IMR-90 (cell line): ENCODE data around the gene ADIRF. TPM values are rescaled to one million over a fixed set of nuclear protein-coding genes. Genes with fewer than 3 reads are reported as not detected.
A peak's percentile ranks its signal among the peaks of the same experiment; 100 is the strongest.

Experiments
- ATAC-seq: fragments of 200-7000 bp; cut with Tn5 transposase; 2 replicates; pipeline ENCODE4 v1.9.1; 2020; ENCODE audit warnings: low read depth, mild to moderate bottlenecking, moderate library complexity
- BruUV-seq: library from RNA; stranded (reverse); fragments of 400-500 nt; replicated peaks from 2 replicates; lab custom pipeline; 2021; lab: Mats Ljungman, UMichigan
- CTCF ChIA-PET: fragments of 300-600 bp; formaldehyde crosslinking; extraction: SDS; loops from one replicate; lab custom pipeline; 2021; ENCODE audit warnings: antibody characterized with exemption; lab: Yijun Ruan, JAX
- POLR2A ChIA-PET: fragments of 300-600 bp; sonication (Branson Sonifier 250); formaldehyde crosslinking; loops from one replicate; lab custom pipeline; 2022; ENCODE audit warnings: antibody characterized with exemption; ENCODE audit not compliant: unreplicated experiment; lab: Charles Lee
- DNase-seq: peaks from one replicate; pipeline ENCODE4 v3.0.0; 2013
- H2AFZ ChIP-seq: replicated peaks from 2 replicates; pipeline ENCODE3; 2013; ENCODE audit warnings: low read length, mild to moderate bottlenecking; ENCODE audit not compliant: poor library complexity
- H2AK5ac ChIP-seq: 2 replicates; pipeline ENCODE4 v1.6.1; 2013; ENCODE audit warnings: low read depth, low read length, inconsistent platforms
- H2AK9ac ChIP-seq: replicated peaks from 2 replicates; pipeline ENCODE3; 2013; ENCODE audit warnings: mild to moderate bottlenecking, low read depth, low read length, moderate library complexity; ENCODE audit not compliant: poor library complexity
- H2BK120ac ChIP-seq: 2 replicates; pipeline ENCODE4 v1.6.1; 2013; ENCODE audit warnings: low read depth, low read length, inconsistent platforms
- H2BK15ac ChIP-seq: 3 replicates; pipeline ENCODE4 v1.6.1; 2013; ENCODE audit warnings: low read depth, low read length, inconsistent platforms
- H2BK20ac ChIP-seq: 2 replicates; pipeline ENCODE4 v1.6.1; 2013; ENCODE audit warnings: low read depth, mild to moderate bottlenecking, inconsistent platforms, low read length, moderate library complexity
- H2BK5ac ChIP-seq: 2 replicates; pipeline ENCODE4 v1.6.1; 2013; ENCODE audit warnings: mild to moderate bottlenecking, low read depth, low read length, inconsistent platforms; ENCODE audit not compliant: poor library complexity, severe bottlenecking
- H3K14ac ChIP-seq: replicated peaks from 2 replicates; pipeline ENCODE4 v1.6.1; 2013; ENCODE audit warnings: low read depth, low read length, inconsistent platforms
- H3K18ac ChIP-seq: 2 replicates; pipeline ENCODE4 v1.6.1; 2013; ENCODE audit warnings: low read depth, low read length, control low read depth
- H3K23ac ChIP-seq: 2 replicates; pipeline ENCODE4 v1.6.1; 2013; ENCODE audit warnings: low read depth, low read length, inconsistent platforms
- H3K27ac ChIP-seq: 2 replicates; pipeline ENCODE4 v1.5.1; 2013; ENCODE audit warnings: mild to moderate bottlenecking, control low read depth, low read length; ENCODE audit not compliant: insufficient read depth
- H3K27me3 ChIP-seq: 2 replicates; pipeline ENCODE4 v1.6.1; 2013; ENCODE audit warnings: low read length; ENCODE audit not compliant: control insufficient read depth, insufficient read depth
- H3K36me3 ChIP-seq: 2 replicates; pipeline ENCODE4 v1.6.1; 2013; ENCODE audit warnings: low read length, mixed read lengths; ENCODE audit not compliant: control insufficient read depth, insufficient read depth
- H3K4ac ChIP-seq: 2 replicates; pipeline ENCODE4 v1.6.1; 2013; ENCODE audit warnings: low read depth, low read length, inconsistent platforms
- H3K4me1 ChIP-seq: 2 replicates; pipeline ENCODE4 v1.6.1; 2013; ENCODE audit warnings: low read length, mixed read lengths; ENCODE audit not compliant: control insufficient read depth, insufficient read depth
- H3K4me2 ChIP-seq: 2 replicates; pipeline ENCODE4 v1.6.1; 2013; ENCODE audit warnings: low read depth, mild to moderate bottlenecking, control low read depth, low read length, moderate library complexity
- H3K4me3 ChIP-seq: 2 replicates; pipeline ENCODE4 v1.5.1; 2013; ENCODE audit warnings: low read depth, mild to moderate bottlenecking, control low read depth, low read length, moderate library complexity; ENCODE audit not compliant: insufficient read depth
- H3K56ac ChIP-seq: 2 replicates; pipeline ENCODE4 v1.6.1; 2013; ENCODE audit warnings: low read length, inconsistent platforms; ENCODE audit not compliant: insufficient read depth; ENCODE audit errors: extremely low read depth
- H3K79me1 ChIP-seq, 2 experiments: 2 replicates each; pipeline ENCODE4 v1.6.1; 2013; ENCODE audit warnings: low read length in 2 of 2, inconsistent platforms in 1 of 2, low read depth in 1 of 2
- H3K9ac ChIP-seq: 2 replicates; pipeline ENCODE4 v1.6.1; 2013; ENCODE audit warnings: low read depth, low read length, control low read depth
- H3K9me1 ChIP-seq: 2 replicates; pipeline ENCODE4 v1.6.1; 2013; ENCODE audit warnings: low read length, inconsistent platforms; ENCODE audit not compliant: insufficient read depth
- H3K9me3 ChIP-seq: 2 replicates; pipeline ENCODE4 v1.6.1; 2013; ENCODE audit warnings: low read length; ENCODE audit not compliant: control insufficient read depth, insufficient read depth
- H4K20me1 ChIP-seq: 2 replicates; pipeline ENCODE4 v1.6.1; 2013; ENCODE audit warnings: low read length, inconsistent platforms; ENCODE audit not compliant: insufficient read depth
- H4K5ac ChIP-seq: 2 replicates; pipeline ENCODE4 v1.6.1; 2013; ENCODE audit warnings: mild to moderate bottlenecking, low read depth, low read length, control low read depth
- H4K8ac ChIP-seq, 2 experiments: 2 replicates each; pipeline ENCODE4 v1.6.1; 2013; ENCODE audit warnings: low read depth in 2 of 2, low read length in 2 of 2, control low read depth in 1 of 2, inconsistent platforms in 1 of 2
- H4K91ac ChIP-seq: 2 replicates; pipeline ENCODE4 v1.6.1; 2013; ENCODE audit warnings: low read depth, low read length, inconsistent platforms; ENCODE audit not compliant: insufficient read depth
- RAD21 ChIP-seq: IDR thresholded peaks from 2 replicates; pipeline ENCODE4 v1.6.1; 2012; ENCODE audit warnings: low read length, improper control_type of control experiment
- RCOR1 ChIP-seq: IDR thresholded peaks from 2 replicates; pipeline ENCODE4 v1.6.1; 2012; ENCODE audit warnings: mild to moderate bottlenecking, low read length, improper control_type of control experiment; ENCODE audit not compliant: insufficient replicate concordance
- WGBS, 2 experiments: methylation state at CpG; one replicate each; pipeline versions ENCODE4 v1.1.5 to v1.1.7; 2013; ENCODE audit warnings: missing lambda C conversion rate in 2 of 2; ENCODE audit not compliant: insufficient read length in 1 of 2; ENCODE audit errors: extremely low coverage in 2 of 2; 5-methylcytosine and 5-hydroxymethylcytosine counted together
- dilution Hi-C: fragments of 300-500 bp; cut with HindIII; formaldehyde crosslinking; loops from one replicate; pipeline ENCODE4 v1.14.3; 2018; ENCODE audit warnings: low sequenced_read_pairs; ENCODE audit not compliant: unreplicated experiment
- in situ Hi-C: fragments of 300-500 bp; cut with MboI; formaldehyde crosslinking; loops from 3 replicates; pipeline ENCODE4 v1.14.3; 2019; ENCODE audit warnings: low sequenced_read_pairs, inconsistent platforms, mixed read lengths
- intact Hi-C: fragments of 100-400 bp; cut with micrococcal nuclease; formaldehyde crosslinking; loops from 2 replicates; pipeline ENCODE4 v1.10.0; 2022
- polyA plus RNA-seq, 3 experiments: library from polyadenylated mRNA; depleted of rRNA; stranded (reverse); fragments of >200 nt; gene quantifications; 2 replicates each; pipeline ENCODE4 v1.2.3, GENCODE V29; 2012; ENCODE audit warnings: low replicate concordance in 1 of 3
- total RNA-seq: library from RNA; depleted of rRNA; stranded (reverse); fragments of >200 nt; gene quantifications from 2 replicates; pipeline ENCODE4 v1.2.3, GENCODE V29; 2012

Gene ADIRF
- total and polyA plus RNA-seq, 2 of the 4 experiments (the other 2 are of a cell fraction) = 2.3 to 7.2 TPM

DNA sequence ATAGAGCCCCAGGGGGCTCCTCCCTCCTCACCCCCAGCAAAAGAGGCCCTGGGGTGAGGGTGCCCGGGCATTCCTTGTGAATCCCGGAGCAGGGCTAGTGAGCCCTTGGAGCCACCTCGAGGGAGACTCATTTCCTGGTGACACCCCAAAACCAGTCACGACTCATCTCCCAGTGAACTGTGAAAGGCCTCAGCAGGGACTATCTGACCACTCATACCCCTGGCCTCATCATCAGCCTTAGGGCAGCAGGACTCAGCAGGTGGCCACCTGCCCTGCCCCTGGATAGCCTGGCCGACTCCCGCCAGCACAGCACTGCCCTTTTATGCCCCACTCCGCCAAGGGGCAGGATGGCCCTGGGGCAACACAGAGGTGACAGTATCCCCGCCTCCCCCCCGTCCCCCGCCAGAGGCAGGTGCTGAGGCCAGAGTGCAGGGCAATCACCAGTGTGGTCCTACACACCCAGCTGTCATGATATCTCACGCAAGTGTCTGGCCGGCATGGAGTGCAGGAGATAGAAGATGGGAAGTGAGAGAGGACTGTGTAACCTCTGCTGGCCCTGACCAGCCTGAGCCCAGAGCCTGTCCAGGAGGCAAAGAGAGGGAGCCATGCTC is 6.7 kb upstream of the ADIRF start:
- no peaks in the 10 kb centered on the region for H3K27me3 ChIP-seq
- H3K9ac ChIP-seq = no peak overlapping the region
- H3K79me1 ChIP-seq = peaks cover 0 to 16% of the 10 kb centered on the region in 2 experiments; a peak in 1 of 4 replicates
- no peak overlapping the region for H2BK5ac ChIP-seq
- H4K91ac ChIP-seq = no peak overlapping the region
- DNase-seq = peak; percentile 55
- ATAC-seq = no peak
- H3K56ac ChIP-seq = no peak overlapping the region
- BruUV-seq = no TSS peak
- intact Hi-C loops (no loop called here), in situ Hi-C loops (no loop called here), dilution Hi-C loops (no loop called here)
- ChIA-PET CTCF (no interaction called here), POLR2A (no interaction called here)
- no peak overlapping the region for H2BK15ac ChIP-seq
- H3K9me3 ChIP-seq = no peaks in the 10 kb centered on the region
- H3K36me3 ChIP-seq = no peaks in the 10 kb centered on the region
- H3K9me1 ChIP-seq = peaks cover 15% of the 10 kb centered on the region
- H3K4me3 ChIP-seq = no peak overlapping the region
- 0 out of 2 replicates have a peak overlapping the region, but pooled peaks have one; percentile 18 for H2BK20ac ChIP-seq
- peak; percentile 50 for TF ChIP-seq RCOR1
- TF ChIP-seq RAD21 = no peak
- H3K27ac ChIP-seq = no peak overlapping the region
- no peak overlapping the region for H4K5ac ChIP-seq
- H3K4me1 ChIP-seq = peaks cover 16% of the 10 kb centered on the region
- H3K14ac ChIP-seq = 0 out of 2 replicates have a peak overlapping the region, but pooled peaks have one; percentile 35
- WGBS, 2 experiments = 94% methylated on average over 7 of the region's 12 CpGs; no CpG with 5 or more reads in 1 of the 2 experiments
- H3K4me2 ChIP-seq = no peak overlapping the region
- no peaks in the 10 kb centered on the region for H4K20me1 ChIP-seq
- no peak overlapping the region for H3K23ac ChIP-seq
- H2AK5ac ChIP-seq = peak overlapping the region; percentile 69; the same call in 1 of the 2 replicates
- H2AFZ ChIP-seq = peak overlapping the region; percentile 51
- H3K4ac ChIP-seq = peak overlapping the region; percentile 60; the same call in 1 of the 2 replicates
- H3K18ac ChIP-seq = no peak overlapping the region
- H4K8ac ChIP-seq = no peak overlapping the region
- H2BK120ac ChIP-seq = no peak overlapping the region
- H2AK9ac ChIP-seq = peak overlapping the region; percentile 78
